ENCODE measurements around the gene LTC4S. TPM values are rescaled to one million over a fixed set of nuclear protein-coding genes. Genes with fewer than 3 reads are reported as not detected.

LTC4S gene
- total and polyA plus RNA-seq, 9 of the 15 experiments (the other 6 are each of a cell fraction or from before 2014, with no cell fraction given): 0.17 to 0.77 (median 0.75) TPM; not detected in 6

- Histone ChIP-seq H3K9me1 (ENCODE audit: control insufficient read depth, insufficient read depth, low read length) (peaks cover 18% of the 10 kb centered on the region), H3K4me3 (no peak overlapping the region), H3K79me2 (ENCODE audit: control insufficient read depth, insufficient read depth, low read length) (peaks cover 41% of the 10 kb centered on the region), H3K27ac (ENCODE audit: extremely low read depth, low read depth, low read length) (no peak overlapping the region), H3K4me1 (replicated peaks in 1 of 2; ENCODE audit: control insufficient read depth in 2 of 2, insufficient read depth in 2 of 2, low read length in 2 of 2) (peaks cover 12 to 34% of the 10 kb centered on the region in 2 experiments; a peak in 4 of 5 replicates), H4K20me1 (replicated peaks; ENCODE audit: control insufficient read depth, insufficient read depth, low read length) (peaks cover 30% of the 10 kb centered on the region), H3K9ac (ENCODE audit: insufficient read depth in 1 of 2, low read depth in 2 of 2, low read length in 2 of 2) (no peak overlapping the region), H3K27me3 (ENCODE audit: control insufficient read depth in 2 of 2, insufficient read depth in 2 of 2, low read length in 2 of 2) (no peaks in the 10 kb centered on the region), H3K36me3 (ENCODE audit: control insufficient read depth, insufficient read depth, low read length) (peaks cover 87% of the 10 kb centered on the region; the same call in 2 of the 3 replicates), H2AFZ (ENCODE audit: low read depth, low read length) (no peak overlapping the region), H3K9me3 (replicated peaks; ENCODE audit: control insufficient read depth, insufficient read depth, low read depth, low read length) (no peaks in the 10 kb centered on the region), H3K4me2 (ENCODE audit: insufficient read depth, low read length) (no peak overlapping the region)
- WGBS (ENCODE audit: insufficient coverage, low coverage, missing lambda C conversion rate): 92% methylated on average over 12 of the region's 13 CpGs
- ATAC-seq: no peak
- POLR2A ChIA-PET: interaction anchor here (1.0 kb wide), 1 partner anchor 18 kb away, joined by 3 read pairs; no protein-coding TSS in a partner anchor
- no TSS peak for BruUV-seq (replicated peaks)
- CTCF ChIA-PET (ENCODE audit: low intra/inter-chr PET ratio): no interaction called here
- DNase-seq (ENCODE audit: extremely low read depth in 1 of 4, low spot score in 3 of 4): peak in 2 of 4 experiments; percentile 7
- intact Hi-C loops (cut with micrococcal nuclease) (no loop called here), in situ Hi-C loops (cut with MboI) (no loop called here)
- no peak for FAIRE-seq
- TF ChIP-seq POLR2A (conservative IDR thresholded peaks at IDR 0.05) (peak; percentile 18; the same call in 1 of the 2 replicates), ZNF644 (tag; IDR thresholded peaks at IDR 0.05; ENCODE audit: low read depth) (no peak), RFX1 (IDR thresholded peaks at IDR 0.05) (no peak), ZNF3 (CRISPR knock-in tag; IDR thresholded peaks at IDR 0.05) (no peak), CBX2 (IDR thresholded peaks at IDR 0.05; ENCODE audit: insufficient read depth, low read length, poor library complexity, severe bottlenecking) (no peak), RBFOX2 (IDR thresholded peaks at IDR 0.05; ENCODE audit: low read depth, low read length) (peak; percentile 59), TAF9B (IDR thresholded peaks at IDR 0.05; ENCODE audit: partially characterized antibody) (no peak), ILK (tag; IDR thresholded peaks at IDR 0.05; ENCODE audit: borderline replicate concordance, low read depth) (no peak), POLR2G (IDR thresholded peaks at IDR 0.05; ENCODE audit: low read depth, low read length) (peak; percentile 50; the same call in 1 of the 2 replicates), VEZF1 (CRISPR knock-in tag; IDR thresholded peaks at IDR 0.05) (no peak), MED1 (CRISPR knock-in tag; IDR thresholded peaks at IDR 0.05; ENCODE audit: borderline replicate concordance) (no peak), SRSF3 (IDR thresholded peaks at IDR 0.05; ENCODE audit: insufficient read depth, low read length) (no peak), NKRF (IDR thresholded peaks at IDR 0.05; ENCODE audit: borderline replicate concordance) (no peak), ZHX1 (conservative IDR thresholded peaks at IDR 0.05; ENCODE audit: low read length) (no peak), ATF4 (CRISPR knock-in tag; IDR thresholded peaks at IDR 0.05) (no peak)
These were observed 31.9 kb downstream of the LTC4S start for GRCh38 chr5:179825655-179826182.

Measured in K562 (cell line).